GM12892 (cell line): ENCODE data around the gene CDRT15.

Experiments used
- DNase-seq: peaks from one replicate; pipeline ENCODE4 v3.0.0; 2011; ENCODE audit not compliant: insufficient read length
- FAIRE-seq: peaks from 2 replicates; lab custom pipeline; 2011; peaks lifted over from hg19 to GRCh38; lab: Jason Lieb, UNC
- POLR2A ChIP-seq: IDR thresholded peaks from 2 replicates; pipeline ENCODE4 v1.6.1; 2011; ENCODE audit warnings: low read depth, low read length, control low read depth
- POLR2AphosphoS5 ChIP-seq: IDR thresholded peaks from 2 replicates; pipeline ENCODE4 v1.6.1; 2011; ENCODE audit warnings: low read depth, low read length, control low read depth
- TAF1 ChIP-seq: IDR thresholded peaks from 2 replicates; pipeline ENCODE4 v1.6.1; 2011; ENCODE audit warnings: low read depth, mild to moderate bottlenecking, control low read depth, low read length, borderline replicate concordance

Gene CDRT15

DNA sequence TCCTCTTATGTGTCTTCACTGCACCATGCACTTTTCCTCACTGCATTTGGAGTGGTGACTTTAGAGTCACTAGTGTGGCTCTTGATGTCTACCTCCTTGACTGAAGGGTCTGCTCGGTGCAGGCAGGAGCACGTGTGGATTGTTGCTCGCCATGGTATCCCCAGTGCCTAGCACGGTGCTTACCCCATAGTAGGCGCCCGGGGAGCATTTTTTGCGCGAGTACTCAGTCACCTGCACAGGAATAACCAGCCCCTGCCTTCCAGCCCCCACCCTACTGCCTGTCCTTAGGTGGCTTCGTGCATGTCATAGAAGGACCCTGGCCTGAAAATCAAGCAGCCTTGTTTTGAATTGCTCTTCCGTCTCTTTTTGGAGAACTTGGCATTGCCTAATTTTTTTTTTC is 31.3 kb downstream of the CDRT15 start:
- DNase-seq = no peak
- TF ChIP-seq TAF1 (no peak), POLR2AphosphoS5 (no peak), POLR2A (no peak)
- no peak for FAIRE-seq

DNA sequence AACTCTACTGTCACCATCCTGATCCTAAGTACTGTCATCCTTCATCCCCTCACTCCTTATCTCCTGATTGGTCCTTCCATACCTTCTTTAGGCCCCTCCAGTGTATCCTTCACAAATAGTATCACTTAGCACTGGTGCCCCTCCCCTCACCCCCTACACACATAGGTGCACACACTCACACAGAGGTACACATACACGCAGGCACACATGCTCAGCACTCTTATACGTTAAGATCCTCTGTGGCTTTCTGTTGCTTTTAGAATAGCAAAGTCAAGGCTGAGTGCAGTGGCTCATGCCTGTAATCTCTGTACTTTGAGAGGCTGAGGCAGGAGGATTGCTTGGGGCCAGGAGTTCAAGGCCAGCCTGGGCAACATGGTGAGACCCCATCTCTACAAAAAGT is 32.1 kb downstream of the CDRT15 start:
- TF ChIP-seq TAF1 (no peak), POLR2AphosphoS5 (no peak), POLR2A (no peak)
- FAIRE-seq (no peak), DNase-seq (no peak)

DNA sequence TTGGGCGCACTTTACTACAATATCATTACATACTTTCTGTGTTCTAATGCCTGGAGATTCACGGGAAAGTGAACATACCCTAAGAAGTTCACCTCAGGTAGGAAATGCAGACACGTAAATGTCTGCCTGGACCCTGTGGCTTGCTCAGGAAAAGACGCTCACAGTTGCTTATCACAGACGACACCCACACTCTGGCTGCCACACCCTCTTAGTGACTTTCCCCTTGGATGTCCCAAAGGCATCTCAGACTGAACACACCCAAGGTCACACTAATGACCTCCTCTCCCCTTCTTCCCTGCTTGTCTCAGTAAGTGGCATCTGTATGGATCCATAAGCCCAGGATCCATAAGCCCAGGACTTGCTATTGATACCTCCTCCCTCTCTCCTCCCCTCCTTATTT is 32.6 kb downstream of the CDRT15 start:
- FAIRE-seq (no peak), DNase-seq (no peak)
- TF ChIP-seq TAF1 = no peak

DNA sequence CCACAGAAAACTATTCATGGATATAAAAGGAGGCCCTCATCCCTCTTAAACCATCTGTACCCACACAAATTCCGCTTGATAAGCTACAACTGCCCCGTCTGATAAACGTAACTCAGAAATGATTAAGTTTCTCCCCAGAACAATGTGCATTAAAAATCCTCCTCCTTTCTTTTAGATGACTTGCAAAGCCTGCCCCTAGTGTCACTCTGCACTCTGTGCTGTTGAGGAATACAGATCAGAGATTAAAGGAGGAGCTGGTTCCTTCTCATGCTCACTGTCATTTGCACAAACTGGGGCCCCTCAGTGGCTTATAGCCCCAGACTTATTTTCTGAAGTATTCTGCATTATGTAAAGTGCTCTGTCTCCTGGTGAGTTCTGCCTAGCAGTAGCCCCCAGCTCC is 33.3 kb downstream of the CDRT15 start:
- TF ChIP-seq POLR2AphosphoS5 (no peak), POLR2A (no peak), TAF1 (no peak)
- FAIRE-seq (no peak), DNase-seq (no peak)

DNA sequence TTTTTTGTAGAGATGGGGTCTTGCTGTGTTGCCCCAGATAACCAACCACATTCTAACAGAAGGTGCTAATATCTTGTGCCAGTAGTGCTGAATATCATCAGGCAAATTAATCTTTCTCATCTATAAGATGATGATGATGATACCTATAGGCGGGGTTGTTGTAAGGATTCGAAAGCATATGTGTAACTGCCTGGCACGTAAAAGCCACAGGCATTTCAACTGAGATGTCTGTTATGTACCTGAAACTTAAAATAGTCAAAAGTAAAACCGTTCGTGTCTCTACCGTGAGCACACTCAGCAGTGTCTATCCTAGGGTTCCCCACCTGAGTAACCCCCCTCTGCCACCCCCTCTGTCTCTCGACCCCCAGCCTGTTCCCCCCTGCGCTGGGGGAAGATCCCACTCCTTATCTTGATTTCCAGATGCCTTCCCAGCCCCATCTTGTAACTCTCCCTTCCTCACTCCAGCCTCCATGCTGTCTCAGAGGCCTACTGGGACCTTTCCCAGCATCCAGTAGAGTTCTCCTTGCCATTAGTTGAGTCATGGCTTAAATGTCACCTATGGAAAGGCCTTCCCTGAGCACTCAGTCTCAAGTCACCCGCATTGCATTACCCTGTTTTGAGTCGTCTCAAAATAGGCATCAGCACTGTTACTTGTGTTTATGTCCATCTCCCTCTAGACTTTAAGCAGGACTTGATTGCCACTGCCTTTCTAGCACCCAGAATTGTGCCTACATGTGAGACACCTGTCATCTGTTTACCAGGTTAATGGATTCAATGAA is 34.1 kb downstream of the CDRT15 start:
- FAIRE-seq = no peak
- TF ChIP-seq POLR2A (no peak), POLR2AphosphoS5 (no peak), TAF1 (no peak)
- no peak for DNase-seq

DNA sequence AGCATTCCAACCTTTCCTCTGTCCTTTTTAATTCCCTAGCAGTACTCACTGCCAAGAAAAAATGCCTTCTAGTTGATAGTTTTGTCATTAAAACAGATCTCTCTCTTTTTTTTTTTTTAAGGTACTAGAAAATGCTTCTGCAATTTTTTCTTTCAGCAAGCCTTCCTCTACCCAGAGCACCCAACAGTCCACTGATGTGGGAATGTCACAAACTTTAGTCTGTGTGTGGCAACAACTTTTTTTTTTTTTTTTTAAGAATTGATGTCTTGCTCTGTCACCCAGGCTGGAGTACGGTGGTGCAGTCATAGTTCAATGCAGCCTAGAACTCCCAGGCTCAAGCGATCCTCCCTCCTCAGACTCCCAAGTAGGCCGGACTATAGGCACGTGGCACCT is 34.7 kb downstream of the CDRT15 start:
- FAIRE-seq = no peak
- no peak for DNase-seq
- TF ChIP-seq POLR2A = no peak

DNA sequence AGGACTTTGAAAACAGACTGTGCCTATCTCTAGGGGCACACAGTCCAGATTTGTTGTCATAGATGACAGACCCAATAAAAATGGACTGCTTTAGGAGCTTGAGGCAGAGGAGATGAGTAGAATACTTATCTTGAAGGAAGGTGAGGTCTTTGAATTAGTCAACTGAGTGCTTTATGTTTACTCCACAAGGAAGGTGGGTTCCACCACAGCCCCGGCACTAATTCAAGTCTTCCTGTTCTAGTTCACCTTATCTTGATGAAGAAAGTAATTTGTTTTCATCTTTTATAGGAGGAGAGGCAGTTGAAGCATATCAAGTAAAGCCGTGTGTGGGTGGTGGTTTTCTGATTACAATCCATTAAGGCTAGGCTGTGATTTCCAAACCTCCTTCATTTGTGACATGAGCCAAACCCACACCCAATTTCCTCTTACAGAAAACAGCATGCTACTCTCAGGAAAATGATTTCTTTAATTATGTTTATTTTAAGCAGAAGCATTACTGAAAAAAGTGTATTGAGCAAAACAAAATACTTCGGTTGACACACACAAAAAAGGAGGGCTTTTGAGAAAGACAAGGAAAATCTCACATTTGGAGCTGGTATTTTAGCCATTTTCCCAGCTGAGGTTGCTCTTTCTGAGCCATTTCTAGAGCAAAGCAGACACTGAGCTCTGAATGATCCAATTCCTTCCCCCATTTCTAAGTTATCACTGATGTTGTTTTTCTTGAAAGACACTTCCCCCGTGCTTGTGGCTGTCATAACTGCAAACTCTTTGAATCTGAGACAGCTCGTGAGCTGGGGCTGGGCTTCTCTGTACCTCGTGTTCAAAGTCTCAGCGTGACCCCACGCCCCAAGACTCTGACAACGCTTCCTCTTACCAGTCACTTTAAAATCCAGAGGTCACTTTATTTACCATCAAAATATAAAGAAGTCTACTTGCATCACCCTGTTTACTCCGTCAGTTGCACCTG is 35.4 kb downstream of the CDRT15 start:
- FAIRE-seq (no peak), DNase-seq (no peak)
- TF ChIP-seq POLR2A (no peak), POLR2AphosphoS5 (no peak), TAF1 (no peak)

DNA sequence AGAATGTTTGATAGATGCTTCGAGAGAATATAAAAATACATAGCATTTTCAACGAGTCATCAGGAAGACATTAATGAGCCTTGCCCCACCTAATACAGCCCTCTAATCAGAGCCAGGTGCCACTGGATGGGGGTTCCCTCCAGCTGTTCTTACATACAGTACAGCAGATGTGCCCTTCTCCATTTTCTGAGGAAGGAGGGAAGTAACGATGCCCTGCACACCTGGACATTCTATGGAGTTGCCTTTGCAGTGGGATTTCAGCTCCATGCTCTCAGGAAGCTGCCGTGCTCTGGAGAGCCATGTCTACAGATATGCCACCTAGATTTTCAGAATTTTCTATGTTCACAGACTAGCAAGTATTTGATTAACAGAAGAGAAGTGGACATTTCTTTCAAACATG is 36.3 kb downstream of the CDRT15 start:
- no peak for DNase-seq
- TF ChIP-seq POLR2AphosphoS5 (no peak), TAF1 (no peak), POLR2A (no peak)
- FAIRE-seq = no peak

DNA sequence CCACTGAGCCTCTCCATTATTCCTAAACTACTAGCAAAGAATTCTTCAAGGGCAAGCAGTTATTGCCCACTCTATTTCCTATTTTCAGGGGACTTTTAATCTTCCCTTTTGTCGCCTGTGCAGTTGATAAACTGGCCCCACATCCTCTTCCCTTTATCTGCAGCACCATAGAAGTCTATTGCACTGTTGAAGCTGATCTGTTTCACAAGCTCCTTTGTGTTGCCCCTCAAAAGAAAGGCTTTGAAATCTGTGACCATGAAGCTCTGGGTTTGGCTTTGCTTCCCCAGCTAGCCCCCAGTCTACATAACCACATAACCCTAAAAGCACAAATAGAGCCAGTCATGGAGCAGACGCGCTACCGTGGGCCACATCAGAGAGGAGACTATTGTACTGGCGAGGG is 37.1 kb downstream of the CDRT15 start:
- no peak for FAIRE-seq
- TF ChIP-seq POLR2AphosphoS5 = no peak
- no peak for TF ChIP-seq TAF1
- no peak for TF ChIP-seq POLR2A
- DNase-seq = no peak

DNA sequence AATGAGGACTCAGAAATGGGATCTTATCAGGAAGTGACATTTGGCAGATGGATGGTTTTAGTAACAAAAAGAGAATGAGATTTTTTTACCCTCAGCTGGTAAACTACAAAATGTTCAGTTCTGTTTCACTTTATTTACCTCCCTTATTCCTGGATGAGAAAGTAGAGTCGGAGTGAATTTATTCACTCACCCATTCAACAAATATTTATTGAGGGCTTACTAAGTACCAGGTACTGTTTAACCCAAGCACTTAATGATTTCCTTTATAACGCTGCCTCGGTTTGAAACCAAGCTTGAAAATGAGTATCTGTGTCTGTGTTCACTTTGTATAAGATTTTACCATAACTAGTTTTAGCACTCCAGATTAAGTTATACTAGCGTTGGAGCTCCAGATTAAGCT is 38.1 kb downstream of the CDRT15 start:
- TF ChIP-seq POLR2AphosphoS5 (no peak), POLR2A (no peak), TAF1 (no peak)
- DNase-seq = no peak
- no peak for FAIRE-seq

DNA sequence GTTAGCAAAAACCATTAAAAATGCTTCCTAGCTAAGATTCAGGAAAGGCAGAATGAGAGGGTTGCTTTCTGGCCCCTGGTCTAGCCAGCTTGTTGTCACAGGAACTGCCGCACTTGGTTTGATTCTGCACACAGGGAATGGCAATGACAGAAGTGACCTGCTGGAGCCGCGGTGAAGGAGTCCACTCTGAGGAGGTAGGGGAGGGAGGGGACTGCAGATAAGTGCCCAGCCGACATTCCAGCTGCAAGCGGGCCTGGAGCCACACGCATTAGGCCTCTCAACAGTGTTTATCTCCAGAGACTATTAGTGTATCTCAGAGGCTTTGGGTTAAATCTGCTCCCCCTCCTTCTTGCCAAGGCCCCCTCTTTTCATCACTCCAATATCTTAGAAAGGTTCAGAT is 38.6 kb downstream of the CDRT15 start:
- TF ChIP-seq POLR2A (no peak), TAF1 (no peak), POLR2AphosphoS5 (no peak)
- FAIRE-seq (no peak), DNase-seq (no peak)

DNA sequence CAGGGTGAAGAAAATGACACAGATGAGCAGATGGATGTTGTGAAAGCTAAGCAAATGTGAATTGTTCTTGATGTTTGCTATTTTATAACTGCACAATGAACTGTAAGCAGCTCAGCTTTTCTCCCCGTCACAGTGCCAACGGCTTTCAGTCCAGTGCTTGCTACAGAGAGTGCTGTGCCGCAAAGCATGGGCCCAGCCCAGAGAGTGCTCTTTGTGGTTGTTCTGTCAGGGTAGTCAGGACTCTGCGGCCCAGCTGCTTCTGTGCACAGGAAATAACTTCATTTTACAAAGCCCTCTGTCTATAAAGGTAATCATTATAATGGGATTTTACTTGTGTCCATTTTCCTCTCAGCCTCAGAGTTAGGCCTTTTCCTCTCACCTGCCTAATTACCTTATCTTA is 39.1 kb downstream of the CDRT15 start:
- TF ChIP-seq TAF1 (no peak), POLR2A (no peak), POLR2AphosphoS5 (no peak)
- FAIRE-seq = no peak
- no peak for DNase-seq

DNA sequence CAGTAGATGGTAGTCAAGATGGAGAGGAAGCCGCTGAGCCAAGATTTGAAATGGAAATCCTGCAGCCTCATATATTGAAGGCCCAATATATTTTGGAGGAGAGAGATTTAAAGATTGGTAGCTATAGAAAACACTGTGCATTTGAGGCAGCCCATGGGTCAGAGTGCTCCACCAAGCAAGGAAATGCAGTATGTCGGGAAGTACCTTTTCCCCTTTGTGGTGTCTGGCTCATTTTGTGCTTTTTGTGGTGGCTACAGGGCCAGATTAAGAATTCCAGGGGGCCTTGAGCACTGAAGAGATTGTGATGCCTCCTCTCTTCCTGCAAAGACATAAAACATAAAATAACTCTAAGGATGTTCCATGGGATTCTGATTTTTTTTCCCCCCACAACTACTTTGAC is 39.6 kb downstream of the CDRT15 start:
- DNase-seq (no peak), FAIRE-seq (no peak)
- TF ChIP-seq POLR2AphosphoS5 (no peak), POLR2A (no peak), TAF1 (no peak)
